Smooth muscle cell (in vitro differentiated cells): ENCODE data around the gene ZNF276. TPM values are rescaled to one million over a fixed set of nuclear protein-coding genes. Genes with fewer than 3 reads are reported as not detected.

Experiments used
- DNase-seq: peaks from one replicate; lab custom pipeline; 2025; ENCODE audit not compliant: unreplicated experiment; lab: John Stamatoyannopoulos, UW
- H2AFZ ChIP-seq: fragments of 200-600 bp; sonication (generic); 2 replicates; pipeline ENCODE4 v1.6.0; 2016; ENCODE audit warnings: antibody characterized with exemption, low read depth, mild to moderate bottlenecking
- H3F3A ChIP-seq: fragments of 200-600 bp; sonication (generic); 2 replicates; pipeline ENCODE4 v1.6.0; 2017; ENCODE audit warnings: antibody characterized with exemption, low read depth
- H3K27ac ChIP-seq: fragments of 200-600 bp; sonication (generic); 2 replicates; pipeline ENCODE4 v1.5.1; 2016; ENCODE audit warnings: low read depth, mild to moderate bottlenecking
- H3K27me3 ChIP-seq: fragments of 200-600 bp; sonication (generic); 2 replicates; pipeline ENCODE4 v1.6.1; 2016; ENCODE audit warnings: low read depth, mild to moderate bottlenecking
- H3K36me3 ChIP-seq: fragments of 200-600 bp; sonication (generic); 2 replicates; pipeline ENCODE4 v1.5.1; 2016; ENCODE audit warnings: low read depth
- H3K4me1 ChIP-seq: fragments of 200-600 bp; sonication (generic); 2 replicates; pipeline ENCODE4 v1.5.1; 2016; ENCODE audit warnings: low read depth
- H3K4me2 ChIP-seq: fragments of 200-600 bp; sonication (generic); 2 replicates; pipeline ENCODE4 v1.6.0; 2016; ENCODE audit warnings: mild to moderate bottlenecking
- H3K4me3 ChIP-seq: fragments of 200-600 bp; sonication (generic); 2 replicates; pipeline ENCODE4 v1.5.1; 2016; ENCODE audit warnings: mild to moderate bottlenecking
- H3K79me2 ChIP-seq: fragments of 200-600 bp; sonication (generic); 2 replicates; pipeline ENCODE4 v1.6.0; 2016; ENCODE audit warnings: low read depth, mild to moderate bottlenecking
- H3K9ac ChIP-seq: fragments of 200-600 bp; sonication (generic); 2 replicates; pipeline ENCODE4 v1.6.0; 2016; ENCODE audit warnings: low read depth
- H3K9me3 ChIP-seq: fragments of 200-600 bp; sonication (generic); replicated peaks from 2 replicates; pipeline ENCODE4 v1.5.1; 2016; ENCODE audit warnings: low read depth
- H4K20me1 ChIP-seq: fragments of 200-600 bp; sonication (generic); 2 replicates; pipeline ENCODE4 v1.6.0; 2016; ENCODE audit warnings: low read depth
- CTCF ChIP-seq: fragments of 200-600 bp; sonication (generic); IDR thresholded peaks from 2 replicates; pipeline ENCODE4 v1.5.1; 2017; ENCODE audit warnings: borderline replicate concordance, mild to moderate bottlenecking, antibody characterized with exemption; ENCODE audit not compliant: insufficient read depth, poor library complexity, severe bottlenecking
- WGBS: methylation state at CpG from one replicate; pipeline ENCODE4 v1.1.7; 2016; ENCODE audit warnings: low lambda C conversion rate; 5-methylcytosine and 5-hydroxymethylcytosine counted together
- polyA plus RNA-seq: library from polyadenylated mRNA; unstranded; fragments of >200 nt; fragmentation: Nextera tagmentation; extraction: Ambion mirVana; gene quantifications from 2 replicates; pipeline ENCODE4 v1.2.1, GENCODE V29; 2016
- total RNA-seq: library from RNA; depleted of rRNA; stranded (reverse); fragments of >200 nt; gene quantifications from 2 replicates; pipeline ENCODE4 v1.2.3, GENCODE V29; 2014

Gene ZNF276
- total and polyA plus RNA-seq, 2 experiments from 2014 or later = 8.0 to 11.0 TPM

- H3K79me2 ChIP-seq = peaks cover 19% of the 10 kb centered on the region
- no peak overlapping the region for H3K4me3 ChIP-seq
- peaks cover 8% of the 10 kb centered on the region for H3K4me1 ChIP-seq
- H3K36me3 ChIP-seq = no peaks in the 10 kb centered on the region
- H2AFZ ChIP-seq = no peak overlapping the region
- no peak for DNase-seq
- H4K20me1 ChIP-seq = no peaks in the 10 kb centered on the region
- H3K27ac ChIP-seq = no peak overlapping the region
- H3K9ac ChIP-seq = no peak overlapping the region
- 94% methylated on average over 16 of the region's 16 CpGs for WGBS
- no peaks in the 10 kb centered on the region for H3K9me3 ChIP-seq
- no peak overlapping the region for H3K4me2 ChIP-seq
- no peaks in the 10 kb centered on the region for H3F3A ChIP-seq
- H3K27me3 ChIP-seq = no peaks in the 10 kb centered on the region
- no peak for TF ChIP-seq CTCF
Observed at GRCh38 chr16:89690392-89690901, 30.9 kb upstream of the ZNF276 start.

- Histone ChIP-seq H3K79me2 (peaks cover 19% of the 10 kb centered on the region), H3K9me3 (no peaks in the 10 kb centered on the region), H4K20me1 (no peaks in the 10 kb centered on the region), H3K36me3 (no peaks in the 10 kb centered on the region), H2AFZ (no peak overlapping the region), H3K4me2 (no peak overlapping the region), H3K4me1 (peaks cover 8% of the 10 kb centered on the region), H3K27me3 (no peaks in the 10 kb centered on the region), H3K4me3 (no peak overlapping the region), H3K27ac (no peak overlapping the region), H3K9ac (no peak overlapping the region), H3F3A (no peaks in the 10 kb centered on the region)
- DNase-seq = no peak
- 98% methylated on average over 21 of the region's 21 CpGs for WGBS
- TF ChIP-seq CTCF = no peak
Observed at GRCh38 chr16:89691231-89691985, 29.9 kb upstream of the ZNF276 start.

- TF ChIP-seq CTCF = no peak
- Histone ChIP-seq H3F3A (no peaks in the 10 kb centered on the region), H3K4me1 (peaks cover 7% of the 10 kb centered on the region), H3K79me2 (peaks cover 19% of the 10 kb centered on the region), H3K36me3 (no peaks in the 10 kb centered on the region), H3K9me3 (no peaks in the 10 kb centered on the region), H3K4me2 (no peak overlapping the region), H3K27me3 (no peaks in the 10 kb centered on the region), H3K9ac (no peak overlapping the region), H2AFZ (no peak overlapping the region), H4K20me1 (no peaks in the 10 kb centered on the region), H3K4me3 (no peak overlapping the region), H3K27ac (no peak overlapping the region)
- 97% methylated on average over 12 of the region's 13 CpGs for WGBS
- DNase-seq = no peak
Observed at GRCh38 chr16:89691986-89692569, 29.3 kb upstream of the ZNF276 start.
